ENCODE measurements around the gene LYRM4. TPM values are rescaled to one million over a fixed set of nuclear protein-coding genes. Genes with fewer than 3 reads are reported as not detected.

Gene LYRM4
- total and polyA plus RNA-seq, 8 donors, result 25.2 to 47.4 (median 42.0) TPM

- Histone ChIP-seq H3K4me3 (no peak overlapping the region), H3K4me1 (no peaks in the 10 kb centered on the region), H3K27ac (no peak overlapping the region), H3K36me3 (peaks cover 0 to 4% of the 10 kb centered on the region in 2 donors), H3K9me3 (no peaks in the 10 kb centered on the region), H3K27me3 (no peaks in the 10 kb centered on the region)
- TF ChIP-seq, protein P1, sequence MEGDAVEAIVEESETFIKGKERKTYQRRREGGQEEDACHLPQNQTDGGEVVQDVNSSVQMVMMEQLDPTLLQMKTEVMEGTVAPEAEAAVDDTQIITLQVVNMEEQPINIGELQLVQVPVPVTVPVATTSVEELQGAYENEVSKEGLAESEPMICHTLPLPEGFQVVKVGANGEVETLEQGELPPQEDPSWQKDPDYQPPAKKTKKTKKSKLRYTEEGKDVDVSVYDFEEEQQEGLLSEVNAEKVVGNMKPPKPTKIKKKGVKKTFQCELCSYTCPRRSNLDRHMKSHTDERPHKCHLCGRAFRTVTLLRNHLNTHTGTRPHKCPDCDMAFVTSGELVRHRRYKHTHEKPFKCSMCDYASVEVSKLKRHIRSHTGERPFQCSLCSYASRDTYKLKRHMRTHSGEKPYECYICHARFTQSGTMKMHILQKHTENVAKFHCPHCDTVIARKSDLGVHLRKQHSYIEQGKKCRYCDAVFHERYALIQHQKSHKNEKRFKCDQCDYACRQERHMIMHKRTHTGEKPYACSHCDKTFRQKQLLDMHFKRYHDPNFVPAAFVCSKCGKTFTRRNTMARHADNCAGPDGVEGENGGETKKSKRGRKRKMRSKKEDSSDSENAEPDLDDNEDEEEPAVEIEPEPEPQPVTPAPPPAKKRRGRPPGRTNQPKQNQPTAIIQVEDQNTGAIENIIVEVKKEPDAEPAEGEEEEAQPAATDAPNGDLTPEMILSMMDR (IDR thresholded peaks at IDR 0.05), result no peak
- ATAC-seq, result no peak
- intact Hi-C loops (cut with DNase I), result no loop called here
- no peak for DNase-seq
Measured at GRCh38 chr6:5238336-5238735, 22.4 kb downstream of the LYRM4 start.

DNA sequence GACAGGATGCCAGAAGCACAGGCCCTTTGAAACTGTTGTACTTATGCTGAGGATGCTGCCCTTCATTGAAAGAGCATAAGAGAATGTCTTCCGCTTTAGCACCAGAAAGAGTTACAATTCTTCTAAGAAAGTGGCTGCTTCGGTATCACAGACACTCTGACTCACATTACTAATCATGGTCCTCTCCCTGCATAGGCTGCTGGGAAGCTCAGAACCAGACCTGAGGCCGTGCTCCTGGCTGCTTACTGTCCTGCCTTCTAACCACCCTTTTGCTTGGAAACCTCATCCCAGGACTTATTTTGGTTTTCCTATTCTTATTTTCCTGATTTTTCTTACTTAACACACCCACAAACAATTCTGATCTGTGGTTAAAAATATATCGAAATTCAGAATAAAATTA is 22.9 kb downstream of the LYRM4 start:
- no peaks in the 10 kb centered on the region for H3K4me1 ChIP-seq
- intact Hi-C loops (cut with DNase I), result no loop called here
- ATAC-seq (no peak), DNase-seq (no peak)
- peaks cover 0 to 4% of the 10 kb centered on the region in 2 donors for H3K36me3 ChIP-seq
- no peak overlapping the region for H3K27ac ChIP-seq
- H3K27me3 ChIP-seq, result no peaks in the 10 kb centered on the region
- no peaks in the 10 kb centered on the region for H3K9me3 ChIP-seq
- H3K4me3 ChIP-seq, result no peak overlapping the region
- TF ChIP-seq, protein P1 (IDR thresholded peaks at IDR 0.05), result no peak

DNA sequence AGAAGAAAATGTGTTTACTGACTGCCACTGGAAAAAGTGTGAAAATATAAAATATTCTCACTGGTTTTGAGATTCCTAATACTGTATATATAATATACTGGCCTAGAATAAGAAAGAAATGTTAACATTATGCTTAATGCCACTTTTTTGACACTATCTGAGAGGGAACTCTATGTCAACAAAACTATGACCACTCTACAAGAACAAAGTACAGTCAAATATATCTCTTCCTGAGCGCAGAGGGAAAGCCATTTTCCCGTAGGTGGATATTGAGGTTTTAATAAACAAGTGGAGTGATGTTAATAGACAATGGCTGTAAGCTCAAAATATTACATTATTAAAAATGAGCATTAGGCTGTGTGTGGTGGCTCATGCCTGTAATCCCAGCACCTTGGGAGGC is 24.9 kb downstream of the LYRM4 start:
- TF ChIP-seq, protein P1 (IDR thresholded peaks at IDR 0.05), result no peak
- Histone ChIP-seq H3K4me3 (no peak overlapping the region), H3K9me3 (no peaks in the 10 kb centered on the region), H3K27ac (no peak overlapping the region), H3K4me1 (no peaks in the 10 kb centered on the region), H3K27me3 (no peaks in the 10 kb centered on the region), H3K36me3 (peaks cover 0 to 4% of the 10 kb centered on the region in 2 donors)
- DNase-seq, result no peak
- intact Hi-C loops (cut with DNase I), result no loop called here
- no peak for ATAC-seq

DNA sequence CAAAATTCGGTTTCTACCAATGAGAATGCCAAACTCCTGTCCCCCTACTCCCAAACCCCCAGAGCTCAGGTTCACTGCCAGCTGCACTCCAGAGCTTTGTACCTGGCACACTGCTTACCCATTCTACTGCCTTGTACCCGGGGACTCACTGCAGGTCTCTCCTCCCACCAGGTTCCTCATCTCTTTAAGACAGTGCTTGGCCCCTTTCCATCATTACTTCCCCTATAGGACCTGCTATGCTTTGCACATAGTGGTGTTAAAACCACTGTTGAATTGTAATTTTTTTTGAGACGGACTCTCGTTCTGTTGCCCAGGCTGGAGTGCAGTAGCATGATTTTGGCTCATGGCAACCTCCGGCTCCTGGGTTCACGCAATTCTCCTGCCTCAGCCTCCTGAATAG is 25.9 kb downstream of the LYRM4 start:
- TF ChIP-seq, protein P1 (IDR thresholded peaks at IDR 0.05), result no peak
- Histone ChIP-seq H3K4me1 (no peaks in the 10 kb centered on the region), H3K36me3 (peaks cover 0 to 4% of the 10 kb centered on the region in 2 donors), H3K4me3 (no peak overlapping the region), H3K27ac (no peak overlapping the region), H3K27me3 (no peaks in the 10 kb centered on the region), H3K9me3 (no peaks in the 10 kb centered on the region)
- ATAC-seq (no peak), DNase-seq (no peak)
- intact Hi-C loops (cut with DNase I), result no loop called here

DNA sequence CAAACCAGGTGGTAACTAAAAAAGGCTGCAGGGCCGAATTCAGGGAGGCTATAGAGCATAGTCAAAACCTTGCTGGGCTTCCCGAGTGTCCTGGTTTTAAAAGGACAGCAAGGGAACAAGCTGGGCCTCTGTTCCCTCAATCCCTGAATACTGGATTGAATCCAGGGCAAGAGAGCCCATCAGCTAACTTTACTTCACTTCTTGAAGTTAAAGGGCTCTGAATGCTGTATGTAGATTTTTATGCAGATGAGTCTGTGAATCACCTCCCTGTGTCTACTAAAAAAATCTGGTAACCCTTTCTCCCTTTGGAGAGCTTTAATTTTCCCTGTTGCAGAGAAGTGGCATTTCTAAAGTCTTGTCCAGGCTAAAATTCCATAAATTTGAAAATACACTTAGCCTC is 29.5 kb downstream of the LYRM4 start:
- Histone ChIP-seq H3K27me3 (no peaks in the 10 kb centered on the region), H3K27ac (no peak overlapping the region), H3K9me3 (no peaks in the 10 kb centered on the region), H3K36me3 (peaks cover 0 to 4% of the 10 kb centered on the region in 2 donors), H3K4me1 (no peaks in the 10 kb centered on the region), H3K4me3 (no peak overlapping the region)
- intact Hi-C loops (cut with DNase I), result no loop called here
- ATAC-seq (no peak), DNase-seq (no peak)
- TF ChIP-seq, protein P1 (IDR thresholded peaks at IDR 0.05), result no peak
